Osteoblast (primary cell): Measurements from ENCODE around the gene TAS2R16. TPM values are rescaled to one million over a fixed set of nuclear protein-coding genes. Genes with fewer than 3 reads are reported as not detected.

Experiments
- DNase-seq: peaks from one replicate; pipeline ENCODE4 v3.0.0; 2011; ENCODE audit warnings: low spot score, mixed read lengths; ENCODE audit not compliant: insufficient read length; ENCODE audit errors: missing footprints
- H2AFZ ChIP-seq: 2 replicates; pipeline ENCODE4 v1.6.0; 2011; ENCODE audit warnings: mild to moderate bottlenecking, low read length
- H3K27ac ChIP-seq: 2 replicates; pipeline ENCODE4 v1.5.1; 2011; ENCODE audit warnings: mild to moderate bottlenecking, low read depth, low read length, moderate library complexity
- H3K27me3 ChIP-seq: 2 replicates; pipeline ENCODE4 v1.6.0; 2012; ENCODE audit warnings: mild to moderate bottlenecking, control low read depth, inconsistent platforms, low read length, moderate library complexity; ENCODE audit not compliant: insufficient read depth
- H3K36me3 ChIP-seq: 2 replicates; pipeline ENCODE4 v1.5.1; 2011; ENCODE audit warnings: mild to moderate bottlenecking, low read length, control low read depth, moderate library complexity; ENCODE audit not compliant: insufficient read depth
- H3K4me1 ChIP-seq: 2 replicates; pipeline ENCODE4 v1.5.1; 2011; ENCODE audit warnings: mild to moderate bottlenecking, low read length, control low read depth, moderate library complexity; ENCODE audit not compliant: insufficient read depth
- H3K4me2 ChIP-seq: 2 replicates; pipeline ENCODE4 v1.6.0; 2011; ENCODE audit warnings: mild to moderate bottlenecking, low read length; ENCODE audit not compliant: insufficient read depth
- H3K4me3 ChIP-seq: fragments of 200-600 bp; sonication (generic); 3 replicates; pipeline ENCODE4 v1.5.1; 2012; ENCODE audit warnings: mild to moderate bottlenecking, low read length, inconsistent platforms; ENCODE audit not compliant: insufficient read depth
- H3K79me2 ChIP-seq: 2 replicates; pipeline ENCODE4 v1.6.0; 2012; ENCODE audit warnings: mild to moderate bottlenecking, low read length, control low read depth, inconsistent platforms; ENCODE audit not compliant: insufficient read depth
- H3K9me3 ChIP-seq: 2 replicates; pipeline ENCODE4 v1.5.1; 2011; ENCODE audit warnings: low read depth, low read length, control low read depth
- H4K20me1 ChIP-seq: 2 replicates; pipeline ENCODE4 v1.6.0; 2012; ENCODE audit warnings: mild to moderate bottlenecking, low read length, control low read depth; ENCODE audit not compliant: insufficient read depth
- total RNA-seq: library from RNA; depleted of rRNA; stranded (reverse); fragments of >200 nt; gene quantifications from 2 replicates; pipeline ENCODE4 v1.2.3, GENCODE V29; 2012
- TF ChIP-seq, protein P1 (sequence below): IDR thresholded peaks from 2 replicates; pipeline ENCODE4 v1.5.1; 2011; ENCODE audit warnings: mild to moderate bottlenecking, low read depth, low read length, moderate library complexity; ENCODE audit errors: extremely low read depth

The TAS2R16 gene
- not detected in 2 replicates for total RNA-seq

DNA sequence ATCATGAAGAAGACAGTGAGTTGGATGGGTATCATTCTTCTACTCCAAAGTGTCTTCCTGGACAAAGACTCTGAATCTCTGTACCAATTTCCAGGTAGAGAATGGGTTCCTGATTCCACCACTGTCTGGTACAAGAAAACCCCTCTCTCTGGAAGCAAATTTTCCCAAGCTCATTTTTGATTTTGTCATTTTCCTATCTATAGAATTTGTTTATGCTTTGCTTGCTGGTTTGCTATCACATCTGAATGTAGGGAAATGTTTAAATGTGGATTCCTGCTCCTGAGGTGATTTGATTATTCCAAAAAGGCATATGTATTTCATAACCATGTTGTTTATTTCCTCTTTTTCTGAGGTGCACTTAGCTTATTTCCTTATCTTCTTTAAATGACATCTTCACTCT, at the start of gene TAS2R16:
Gene TAS2R16 (minus strand): TSS at position 101 of the 400 bp plus-strand sequence. CDS start 66 bp downstream, at position 35.
- H2AFZ ChIP-seq: no peak within 1 kb of the TSS
- peaks cover 3% of the 10 kb centered on the region for H3K9me3 ChIP-seq
- no peak within 1 kb of the TSS for H3K4me2 ChIP-seq
- no peak within 1 kb of the TSS for H3K4me3 ChIP-seq
- no peaks in the 10 kb centered on the region for H4K20me1 ChIP-seq
- H3K27ac ChIP-seq: no peak within 1 kb of the TSS
- H3K79me2 ChIP-seq: no peaks in the 10 kb centered on the region
- H3K27me3 ChIP-seq: no peaks in the 10 kb centered on the region
- TF ChIP-seq, protein P1, sequence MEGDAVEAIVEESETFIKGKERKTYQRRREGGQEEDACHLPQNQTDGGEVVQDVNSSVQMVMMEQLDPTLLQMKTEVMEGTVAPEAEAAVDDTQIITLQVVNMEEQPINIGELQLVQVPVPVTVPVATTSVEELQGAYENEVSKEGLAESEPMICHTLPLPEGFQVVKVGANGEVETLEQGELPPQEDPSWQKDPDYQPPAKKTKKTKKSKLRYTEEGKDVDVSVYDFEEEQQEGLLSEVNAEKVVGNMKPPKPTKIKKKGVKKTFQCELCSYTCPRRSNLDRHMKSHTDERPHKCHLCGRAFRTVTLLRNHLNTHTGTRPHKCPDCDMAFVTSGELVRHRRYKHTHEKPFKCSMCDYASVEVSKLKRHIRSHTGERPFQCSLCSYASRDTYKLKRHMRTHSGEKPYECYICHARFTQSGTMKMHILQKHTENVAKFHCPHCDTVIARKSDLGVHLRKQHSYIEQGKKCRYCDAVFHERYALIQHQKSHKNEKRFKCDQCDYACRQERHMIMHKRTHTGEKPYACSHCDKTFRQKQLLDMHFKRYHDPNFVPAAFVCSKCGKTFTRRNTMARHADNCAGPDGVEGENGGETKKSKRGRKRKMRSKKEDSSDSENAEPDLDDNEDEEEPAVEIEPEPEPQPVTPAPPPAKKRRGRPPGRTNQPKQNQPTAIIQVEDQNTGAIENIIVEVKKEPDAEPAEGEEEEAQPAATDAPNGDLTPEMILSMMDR: no peak
- H3K36me3 ChIP-seq: no peaks in the 10 kb centered on the region
- no peak for DNase-seq
- H3K4me1 ChIP-seq: no peaks in the 10 kb centered on the region

GRCh38 chr7:123043642-123044041, 48.1 kb upstream of the TAS2R16 start:
- H3K4me3 ChIP-seq: no peak overlapping the region
- H3K36me3 ChIP-seq: no peaks in the 10 kb centered on the region
- H3K27me3 ChIP-seq: no peaks in the 10 kb centered on the region
- TF ChIP-seq, protein P1: no peak
- no peak for DNase-seq
- H2AFZ ChIP-seq: no peak overlapping the region
- no peaks in the 10 kb centered on the region for H3K79me2 ChIP-seq
- no peaks in the 10 kb centered on the region for H4K20me1 ChIP-seq
- H3K4me1 ChIP-seq: no peaks in the 10 kb centered on the region
- H3K27ac ChIP-seq: no peak overlapping the region
- no peak overlapping the region for H3K4me2 ChIP-seq
- H3K9me3 ChIP-seq: no peaks in the 10 kb centered on the region

DNA sequence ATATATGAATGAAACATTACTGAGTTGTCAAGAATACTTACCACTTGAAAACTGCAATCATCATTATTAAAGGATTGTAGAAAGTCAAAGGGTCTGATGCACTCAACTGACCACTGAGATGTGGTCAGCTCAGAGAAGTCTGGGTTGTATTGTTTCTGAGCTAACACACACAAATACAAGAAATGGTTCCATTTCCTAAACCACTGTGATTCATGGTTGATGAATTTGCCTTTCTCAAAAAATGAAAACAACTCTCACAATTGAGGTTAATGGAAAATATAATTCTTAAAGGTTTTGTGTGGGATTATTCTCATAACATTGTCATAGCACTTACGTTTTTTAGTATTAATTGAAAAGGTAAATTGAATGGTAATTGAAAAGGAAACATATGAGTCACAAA, 45.6 kb upstream of the TAS2R16 start:
- no peaks in the 10 kb centered on the region for H3K36me3 ChIP-seq
- no peaks in the 10 kb centered on the region for H3K4me1 ChIP-seq
- H4K20me1 ChIP-seq: no peaks in the 10 kb centered on the region
- H3K4me3 ChIP-seq: no peak overlapping the region
- H3K9me3 ChIP-seq: no peaks in the 10 kb centered on the region
- no peak overlapping the region for H3K27ac ChIP-seq
- no peaks in the 10 kb centered on the region for H3K79me2 ChIP-seq
- TF ChIP-seq, protein P1: no peak
- H3K4me2 ChIP-seq: no peak overlapping the region
- no peak for DNase-seq
- no peak overlapping the region for H2AFZ ChIP-seq
- H3K27me3 ChIP-seq: no peaks in the 10 kb centered on the region

GRCh38 chr7:123039269-123039668, 43.8 kb upstream of the TAS2R16 start:
- DNase-seq: no peak
- H3K36me3 ChIP-seq: no peaks in the 10 kb centered on the region
- no peaks in the 10 kb centered on the region for H3K27me3 ChIP-seq
- no peak overlapping the region for H3K4me3 ChIP-seq
- H3K27ac ChIP-seq: no peak overlapping the region
- no peaks in the 10 kb centered on the region for H4K20me1 ChIP-seq
- no peaks in the 10 kb centered on the region for H3K4me1 ChIP-seq
- no peaks in the 10 kb centered on the region for H3K9me3 ChIP-seq
- TF ChIP-seq, protein P1: no peak
- no peak overlapping the region for H3K4me2 ChIP-seq
- H3K79me2 ChIP-seq: no peaks in the 10 kb centered on the region
- no peak overlapping the region for H2AFZ ChIP-seq
